SJSA1 (cell line): ENCODE measurements around the gene PLXDC2. TPM values are rescaled to one million over a fixed set of nuclear protein-coding genes. Genes with fewer than 3 reads are reported as not detected.
A peak's percentile ranks its signal among the peaks of the same experiment; 100 is the strongest.
"Not testable (repeated sequence)": the region's sequence is repeated elsewhere in the genome, so short reads cannot be mapped to it uniquely, and the experiment has no call there.

Experiments used
- DNase-seq, 2 experiments: peaks; one replicate each; pipeline ENCODE4 v3.0.0-alpha.2; 2015 to 2020; ENCODE audit warnings: low spot score in 2 of 2, low read depth in 1 of 2
- H3K27ac ChIP-seq: fragments of 250-450 bp; sonication (Bioruptor Pico); 2 replicates; pipeline ENCODE4 v1.5.1; 2020; ENCODE audit warnings: mild to moderate bottlenecking, moderate library complexity
- H3K27me3 ChIP-seq: fragments of 250-450 bp; sonication (Bioruptor Pico); replicated peaks from 2 replicates; pipeline ENCODE4 v1.5.1; 2020; ENCODE audit warnings: mild to moderate bottlenecking, moderate library complexity
- H3K36me3 ChIP-seq: fragments of 250-450 bp; sonication (Bioruptor Pico); 2 replicates; pipeline ENCODE4 v1.5.1; 2020; ENCODE audit warnings: mild to moderate bottlenecking
- H3K4me1 ChIP-seq: fragments of 250-450 bp; sonication (Bioruptor Pico); replicated peaks from 2 replicates; pipeline ENCODE4 v1.6.1; 2021; ENCODE audit warnings: mild to moderate bottlenecking
- H3K4me3 ChIP-seq: fragments of 250-450 bp; sonication (Bioruptor Pico); 2 replicates; pipeline ENCODE4 v1.5.1; 2020; ENCODE audit warnings: mild to moderate bottlenecking
- H3K9me3 ChIP-seq: fragments of 250-450 bp; sonication (Bioruptor Pico); replicated peaks from 2 replicates; pipeline ENCODE4 v1.5.1; 2020; ENCODE audit warnings: mild to moderate bottlenecking
- total RNA-seq: library from RNA; depleted of rRNA; stranded (reverse); fragments of >200 nt; shearing (Covaris generic); gene quantifications from 2 replicates; pipeline ENCODE4 v1.2.3, GENCODE V29; 2014; rRNA removed

The PLXDC2 gene
- total RNA-seq: 0.38 and 0.66 TPM in 2 replicates

- Histone ChIP-seq H3K27ac (no peak within 1 kb of the TSS), H3K4me1 (peaks cover 18% of the 10 kb centered on the region), H3K4me3 (peak within 1 kb of the TSS; percentile 34), H3K27me3 (peaks cover 53% of the 10 kb centered on the region), H3K9me3 (no peaks in the 10 kb centered on the region), H3K36me3 (no peaks in the 10 kb centered on the region)
- peak in 1 of 2 experiments; percentile 38 for DNase-seq
Observed at GRCh38 chr10:19816411-19817230, at the start of gene PLXDC2. Gene PLXDC2, plus strand, starts transcription at chr10:19816432.

- H3K9me3 ChIP-seq: no peaks in the 10 kb centered on the region
- H3K27me3 ChIP-seq: no peaks in the 10 kb centered on the region
- H3K4me3 ChIP-seq: no peak overlapping the region
- DNase-seq: no peak
- no peak overlapping the region for H3K27ac ChIP-seq
- no peaks in the 10 kb centered on the region for H3K36me3 ChIP-seq
- H3K4me1 ChIP-seq: no peaks in the 10 kb centered on the region
Observed at GRCh38 chr10:19767876-19768275, 48.4 kb upstream of the PLXDC2 start.

- not testable (repeated sequence) for H3K4me3 ChIP-seq, H3K27me3 ChIP-seq, H3K9me3 ChIP-seq, H3K27ac ChIP-seq, H3K4me1 ChIP-seq, H3K36me3 ChIP-seq, DNase-seq
Observed at GRCh38 chr10:19769826-19770225, 46.4 kb upstream of the PLXDC2 start.

DNA sequence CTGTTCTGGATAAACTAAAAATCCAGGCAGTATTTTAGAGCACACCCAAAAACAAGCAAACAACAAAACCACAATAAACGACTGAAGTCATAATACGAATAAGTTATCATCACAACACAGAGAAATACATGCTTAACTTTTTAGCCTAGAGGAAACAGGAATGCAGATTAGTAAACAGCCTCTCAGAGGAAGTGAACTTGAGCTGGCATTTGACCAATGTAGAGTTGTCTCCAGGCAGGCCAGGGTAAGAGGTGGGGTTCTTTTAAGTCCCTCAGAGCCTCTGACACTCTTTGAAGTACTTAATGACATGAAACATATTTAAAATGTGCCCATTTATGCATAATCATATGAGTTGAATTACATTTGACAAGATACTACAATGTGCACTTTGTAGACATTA, 43.3 kb upstream of the PLXDC2 start:
- H3K4me1 ChIP-seq: no peaks in the 10 kb centered on the region
- no peaks in the 10 kb centered on the region for H3K9me3 ChIP-seq
- no peaks in the 10 kb centered on the region for H3K27me3 ChIP-seq
- no peak for DNase-seq
- H3K36me3 ChIP-seq: no peaks in the 10 kb centered on the region
- no peak overlapping the region for H3K4me3 ChIP-seq
- no peak overlapping the region for H3K27ac ChIP-seq

GRCh38 chr10:19775296-19775695, 40.9 kb upstream of the PLXDC2 start:
- no peaks in the 10 kb centered on the region for H3K9me3 ChIP-seq
- H3K27me3 ChIP-seq: no peaks in the 10 kb centered on the region
- H3K4me1 ChIP-seq: no peaks in the 10 kb centered on the region
- H3K4me3 ChIP-seq: no peak overlapping the region
- H3K36me3 ChIP-seq: no peaks in the 10 kb centered on the region
- no peak overlapping the region for H3K27ac ChIP-seq
- DNase-seq: no peak

DNA sequence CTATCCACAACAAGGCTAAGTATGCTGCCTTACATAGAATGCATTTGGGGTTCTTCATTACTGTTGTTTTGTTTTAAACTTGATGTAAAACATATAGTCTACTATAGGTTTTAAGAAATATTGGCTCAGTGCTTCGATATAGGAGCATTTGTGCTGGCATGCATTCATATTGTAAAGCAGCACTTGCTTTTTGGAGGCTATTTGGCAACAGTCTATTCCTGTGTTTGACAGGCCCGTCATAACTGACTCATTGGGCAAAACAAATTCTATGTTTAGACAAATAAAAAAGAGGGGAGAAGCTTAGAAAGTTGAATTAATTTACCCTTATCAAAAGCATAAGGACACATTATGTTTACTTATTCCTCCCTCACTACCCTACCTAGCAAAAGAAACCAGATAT, 38.4 kb upstream of the PLXDC2 start:
- H3K9me3 ChIP-seq: no peaks in the 10 kb centered on the region
- no peak for DNase-seq

GRCh38 chr10:19778996-19779395, 37.2 kb upstream of the PLXDC2 start:
- no peaks in the 10 kb centered on the region for H3K27me3 ChIP-seq
- H3K9me3 ChIP-seq: no peaks in the 10 kb centered on the region
- DNase-seq: no peak
- no peak overlapping the region for H3K27ac ChIP-seq
- H3K36me3 ChIP-seq: no peaks in the 10 kb centered on the region
- H3K4me3 ChIP-seq: no peak overlapping the region
- no peaks in the 10 kb centered on the region for H3K4me1 ChIP-seq

More for the DNA sequence above, 38.4 kb upstream of the PLXDC2 start:
- H3K36me3 ChIP-seq: no peaks in the 10 kb centered on the region
- H3K27me3 ChIP-seq: no peaks in the 10 kb centered on the region
- H3K4me3 ChIP-seq: no peak overlapping the region
- H3K4me1 ChIP-seq: no peaks in the 10 kb centered on the region
- no peak overlapping the region for H3K27ac ChIP-seq

GRCh38 chr10:19782430-19783089, 33.7 kb upstream of the PLXDC2 start:
- no peaks in the 10 kb centered on the region for H3K27me3 ChIP-seq
- H3K27ac ChIP-seq: no peak overlapping the region
- H3K4me3 ChIP-seq: no peak overlapping the region
- H3K36me3 ChIP-seq: no peaks in the 10 kb centered on the region
- no peaks in the 10 kb centered on the region for H3K4me1 ChIP-seq
- no peak for DNase-seq
- H3K9me3 ChIP-seq: no peaks in the 10 kb centered on the region

- H3K4me1 ChIP-seq: no peaks in the 10 kb centered on the region
- no peak for DNase-seq
- H3K9me3 ChIP-seq: no peaks in the 10 kb centered on the region
- no peak overlapping the region for H3K4me3 ChIP-seq
- H3K27ac ChIP-seq: no peak overlapping the region
- no peaks in the 10 kb centered on the region for H3K27me3 ChIP-seq
- no peaks in the 10 kb centered on the region for H3K36me3 ChIP-seq
Observed at GRCh38 chr10:19783721-19784120, 32.5 kb upstream of the PLXDC2 start.

- Histone ChIP-seq H3K27ac (no peak overlapping the region), H3K36me3 (no peaks in the 10 kb centered on the region)
- DNase-seq: no peak
Observed at GRCh38 chr10:19785366-19785765, 30.9 kb upstream of the PLXDC2 start.

DNA sequence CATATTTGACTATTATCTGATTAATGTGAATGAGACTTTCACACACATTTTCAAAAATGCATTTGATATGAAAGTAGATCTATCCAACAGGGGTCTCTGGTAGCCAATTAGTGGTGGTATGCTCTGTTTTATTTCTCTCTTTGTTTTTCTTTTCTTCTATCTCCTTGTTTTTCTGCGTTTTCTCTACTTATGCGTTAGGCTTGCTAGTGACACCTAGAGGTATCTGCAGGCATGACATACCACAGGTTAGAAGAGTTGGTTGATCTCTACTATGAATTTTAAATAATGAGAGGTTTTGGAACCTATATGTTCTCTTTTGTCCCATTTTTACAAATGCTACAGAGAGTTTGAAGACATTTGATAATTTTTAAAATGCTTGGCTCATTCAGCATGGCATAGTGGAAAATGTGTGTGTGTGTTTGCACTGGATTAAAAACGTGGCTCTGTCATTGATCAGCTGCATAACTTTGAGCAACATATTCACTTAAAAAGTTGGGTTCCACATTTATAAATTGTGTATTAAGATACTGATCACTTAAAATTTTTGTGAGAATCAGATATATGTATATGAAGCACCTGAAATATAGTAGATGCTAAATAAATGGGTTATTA, 28.1 kb upstream of the PLXDC2 start:
- no peaks in the 10 kb centered on the region for H3K4me1 ChIP-seq
- H3K9me3 ChIP-seq: no peaks in the 10 kb centered on the region
- peak in 1 of 2 experiments; percentile 44 for DNase-seq
- no peaks in the 10 kb centered on the region for H3K36me3 ChIP-seq
- H3K27me3 ChIP-seq: no peaks in the 10 kb centered on the region
- no peak overlapping the region for H3K4me3 ChIP-seq
- no peak overlapping the region for H3K27ac ChIP-seq

More at GRCh38 chr10:19785366-19785765, 30.9 kb upstream of the PLXDC2 start:
- H3K4me3 ChIP-seq: no peak overlapping the region
- H3K4me1 ChIP-seq: no peaks in the 10 kb centered on the region
- H3K27me3 ChIP-seq: no peaks in the 10 kb centered on the region
- H3K9me3 ChIP-seq: no peaks in the 10 kb centered on the region

DNA sequence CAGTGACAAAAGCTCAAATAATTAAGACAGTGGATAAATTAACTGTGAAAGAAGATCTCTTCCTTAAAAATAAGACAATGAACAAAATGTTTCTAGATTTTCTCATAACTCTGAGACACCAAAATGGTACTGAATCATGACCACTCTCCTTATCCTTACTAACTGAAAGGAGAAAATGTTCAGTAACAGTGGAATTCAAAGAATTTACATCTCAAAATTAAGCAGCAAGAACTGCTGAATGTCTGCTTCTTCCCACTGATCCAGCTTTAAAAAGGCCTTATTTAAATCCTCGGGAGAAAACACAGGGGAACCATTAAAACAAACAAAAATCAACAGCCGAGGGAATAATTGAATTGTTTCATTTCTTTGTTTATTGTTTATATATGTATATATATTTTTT, 27.3 kb upstream of the PLXDC2 start:
- H3K36me3 ChIP-seq: no peaks in the 10 kb centered on the region
- no peak for DNase-seq
- H3K4me1 ChIP-seq: no peaks in the 10 kb centered on the region
- H3K27me3 ChIP-seq: no peaks in the 10 kb centered on the region
- no peak overlapping the region for H3K4me3 ChIP-seq
- H3K27ac ChIP-seq: no peak overlapping the region
- no peaks in the 10 kb centered on the region for H3K9me3 ChIP-seq

GRCh38 chr10:19789607-19790006, 26.6 kb upstream of the PLXDC2 start:
- no peaks in the 10 kb centered on the region for H3K9me3 ChIP-seq
- H3K4me3 ChIP-seq: no peak overlapping the region
- H3K27ac ChIP-seq: no peak overlapping the region
- H3K27me3 ChIP-seq: no peaks in the 10 kb centered on the region
- no peaks in the 10 kb centered on the region for H3K36me3 ChIP-seq
- DNase-seq: no peak
- H3K4me1 ChIP-seq: no peaks in the 10 kb centered on the region

GRCh38 chr10:19791032-19791431, 25.2 kb upstream of the PLXDC2 start:
- Histone ChIP-seq H3K27me3 (no peaks in the 10 kb centered on the region), H3K4me3 (no peak overlapping the region), H3K36me3 (no peaks in the 10 kb centered on the region), H3K27ac (no peak overlapping the region), H3K4me1 (no peaks in the 10 kb centered on the region), H3K9me3 (no peaks in the 10 kb centered on the region)
- DNase-seq: no peak
